Activated CD4-positive, alpha-beta T cell treated with anti-CD3 and anti-CD28 coated beads, Interleukin-2, amount 10 ng/mL, durations not matched to agents 24 days and 14 days (primary cell): ENCODE data around the gene TBX1. TPM values are rescaled to one million over a fixed set of nuclear protein-coding genes. Genes with fewer than 3 reads are reported as not detected.

Experiments used
- DNase-seq: peaks from one replicate; pipeline ENCODE4 v3.0.0; 2022
- H3K27ac Mint-ChIP-seq: one replicate; pipeline ENCODE4 v1.8.0; 2022; ENCODE audit warnings: mild to moderate bottlenecking, mixed read lengths
- H3K27me3 Mint-ChIP-seq: one replicate; pipeline ENCODE4 v1.8.0; 2022; ENCODE audit warnings: mixed read lengths
- H3K36me3 Mint-ChIP-seq: one replicate; pipeline ENCODE4 v1.8.0; 2022; ENCODE audit warnings: low read depth, mild to moderate bottlenecking, mixed read lengths
- H3K4me1 Mint-ChIP-seq: one replicate; pipeline ENCODE4 v1.8.0; 2021; ENCODE audit warnings: mixed read lengths
- H3K4me3 Mint-ChIP-seq: one replicate; pipeline ENCODE4 v1.8.0; 2022; ENCODE audit warnings: mild to moderate bottlenecking, moderate library complexity, mixed read lengths
- H3K9me3 Mint-ChIP-seq: one replicate; pipeline ENCODE4 v1.8.0; 2021; ENCODE audit warnings: mixed read lengths
- intact Hi-C: fragments of 100-400 bp; cut with micrococcal nuclease; formaldehyde crosslinking; loops from one replicate; pipeline ENCODE4 v1.15.1; 2023
- total RNA-seq: library from RNA; stranded (reverse); gene quantifications from 2 replicates; pipeline ENCODE4 v1.2.3, GENCODE V29; 2022

Gene TBX1
- total RNA-seq, 1 donor from 2014 or later = not detected

- intact Hi-C loops = no loop called here
- peaks cover 22% of the 10 kb centered on the region for H3K4me1 Mint-ChIP-seq
- peak overlapping the region; percentile 33 for H3K4me3 Mint-ChIP-seq
- H3K27me3 Mint-ChIP-seq = peaks cover 64% of the 10 kb centered on the region
- no peak overlapping the region for H3K27ac Mint-ChIP-seq
- no peaks in the 10 kb centered on the region for H3K9me3 Mint-ChIP-seq
- no peaks in the 10 kb centered on the region for H3K36me3 Mint-ChIP-seq
- no peak for DNase-seq
These were observed 2.3 kb upstream of the TBX1 start for GRCh38 chr22:19757985-19758895.

- H3K4me3 Mint-ChIP-seq = no peak overlapping the region
- intact Hi-C loops = loop anchor here (1.0 kb wide), 1 partner anchor 8 kb away; no protein-coding TSS in a partner anchor
- no peak for DNase-seq
- H3K36me3 Mint-ChIP-seq = no peaks in the 10 kb centered on the region
- no peaks in the 10 kb centered on the region for H3K9me3 Mint-ChIP-seq
- peaks cover 67% of the 10 kb centered on the region for H3K27me3 Mint-ChIP-seq
- H3K4me1 Mint-ChIP-seq = peaks cover 22% of the 10 kb centered on the region
- H3K27ac Mint-ChIP-seq = no peak overlapping the region
These were observed 1.6 kb upstream of the TBX1 start for GRCh38 chr22:19758896-19759426.

- Mint-ChIP-seq H3K9me3 (no peaks in the 10 kb centered on the region), H3K27ac (peak overlapping the region; percentile 67), H3K4me3 (peak overlapping the region; percentile 72), H3K27me3 (peaks cover 65% of the 10 kb centered on the region), H3K36me3 (no peaks in the 10 kb centered on the region), H3K4me1 (peaks cover 22% of the 10 kb centered on the region)
- intact Hi-C loops = loop anchor here (1.0 kb wide), 1 partner anchor 8 kb away; no protein-coding TSS in a partner anchor
- no peak for DNase-seq
These were observed 1.0 kb upstream of the TBX1 start for GRCh38 chr22:19759427-19760057.

- Mint-ChIP-seq H3K4me3 (peak overlapping the region; percentile 42), H3K36me3 (no peaks in the 10 kb centered on the region), H3K27ac (no peak overlapping the region), H3K4me1 (peaks cover 19% of the 10 kb centered on the region), H3K9me3 (no peaks in the 10 kb centered on the region), H3K27me3 (peaks cover 65% of the 10 kb centered on the region)
- intact Hi-C loops = no loop called here
- DNase-seq = no peak
These were observed 560 bp downstream of the TBX1 start for GRCh38 chr22:19760951-19761724.

- H3K4me3 Mint-ChIP-seq = peak overlapping the region; percentile 42
These were observed 1.4 kb downstream of the TBX1 start for GRCh38 chr22:19761725-19762567.

GRCh38 chr22:19762568-19763457 lies 2.2 kb downstream of the TBX1 start:
- Mint-ChIP-seq H3K27ac (no peak overlapping the region), H3K27me3 (peaks cover 62% of the 10 kb centered on the region), H3K9me3 (no peaks in the 10 kb centered on the region), H3K4me3 (no peak overlapping the region), H3K4me1 (peaks cover 14% of the 10 kb centered on the region), H3K36me3 (peaks cover 2% of the 10 kb centered on the region)
- intact Hi-C loops = no loop called here
- DNase-seq = no peak

More at GRCh38 chr22:19761725-19762567, 1.4 kb downstream of the TBX1 start:
- Mint-ChIP-seq H3K27ac (no peak overlapping the region), H3K4me1 (peaks cover 17% of the 10 kb centered on the region), H3K36me3 (no peaks in the 10 kb centered on the region), H3K27me3 (peaks cover 61% of the 10 kb centered on the region), H3K9me3 (no peaks in the 10 kb centered on the region)
- DNase-seq = no peak
- intact Hi-C loops = no loop called here

GRCh38 chr22:19763458-19764298 lies 3.1 kb downstream of the TBX1 start:
- H3K27me3 Mint-ChIP-seq = peaks cover 63% of the 10 kb centered on the region
- peaks cover 14% of the 10 kb centered on the region for H3K4me1 Mint-ChIP-seq
- intact Hi-C loops = no loop called here
- peaks cover 2% of the 10 kb centered on the region for H3K36me3 Mint-ChIP-seq
- H3K27ac Mint-ChIP-seq = no peak overlapping the region
- H3K4me3 Mint-ChIP-seq = no peak overlapping the region
- no peak for DNase-seq
- H3K9me3 Mint-ChIP-seq = no peaks in the 10 kb centered on the region

- Mint-ChIP-seq H3K4me1 (peaks cover 14% of the 10 kb centered on the region), H3K27ac (no peak overlapping the region), H3K9me3 (no peaks in the 10 kb centered on the region), H3K27me3 (peaks cover 64% of the 10 kb centered on the region), H3K4me3 (no peak overlapping the region), H3K36me3 (peaks cover 2% of the 10 kb centered on the region)
- intact Hi-C loops = no loop called here
- DNase-seq = no peak
These were observed 3.7 kb downstream of the TBX1 start for GRCh38 chr22:19764299-19764593.

GRCh38 chr22:19764636-19765476 lies 4.3 kb downstream of the TBX1 start:
- H3K36me3 Mint-ChIP-seq = peaks cover 2% of the 10 kb centered on the region
- no peak overlapping the region for H3K27ac Mint-ChIP-seq
- intact Hi-C loops = no loop called here
- H3K4me3 Mint-ChIP-seq = peak overlapping the region; percentile 28
- DNase-seq = no peak
- H3K4me1 Mint-ChIP-seq = peaks cover 9% of the 10 kb centered on the region
- H3K9me3 Mint-ChIP-seq = no peaks in the 10 kb centered on the region
- H3K27me3 Mint-ChIP-seq = peaks cover 65% of the 10 kb centered on the region

GRCh38 chr22:19765477-19766239 lies 5.1 kb downstream of the TBX1 start:
- peak overlapping the region; percentile 48 for H3K4me3 Mint-ChIP-seq
- DNase-seq = peak; percentile 78
- peaks cover 2% of the 10 kb centered on the region for H3K36me3 Mint-ChIP-seq
- H3K27ac Mint-ChIP-seq = no peak overlapping the region
- H3K9me3 Mint-ChIP-seq = no peaks in the 10 kb centered on the region
- peaks cover 63% of the 10 kb centered on the region for H3K27me3 Mint-ChIP-seq
- peaks cover 4% of the 10 kb centered on the region for H3K4me1 Mint-ChIP-seq
- intact Hi-C loops = loop anchor here (2.0 kb wide), 1 partner anchor 43 kb away; the partner anchor contains the start of gene GP1BB
